Measurements from ENCODE around the gene MBD2.
"Not testable (repeated sequence)": the region's sequence is repeated elsewhere in the genome, so short reads cannot be mapped to it uniquely, and the experiment has no call there.

The MBD2 gene, protein sequence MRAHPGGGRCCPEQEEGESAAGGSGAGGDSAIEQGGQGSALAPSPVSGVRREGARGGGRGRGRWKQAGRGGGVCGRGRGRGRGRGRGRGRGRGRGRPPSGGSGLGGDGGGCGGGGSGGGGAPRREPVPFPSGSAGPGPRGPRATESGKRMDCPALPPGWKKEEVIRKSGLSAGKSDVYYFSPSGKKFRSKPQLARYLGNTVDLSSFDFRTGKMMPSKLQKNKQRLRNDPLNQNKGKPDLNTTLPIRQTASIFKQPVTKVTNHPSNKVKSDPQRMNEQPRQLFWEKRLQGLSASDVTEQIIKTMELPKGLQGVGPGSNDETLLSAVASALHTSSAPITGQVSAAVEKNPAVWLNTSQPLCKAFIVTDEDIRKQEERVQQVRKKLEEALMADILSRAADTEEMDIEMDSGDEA

DNA sequence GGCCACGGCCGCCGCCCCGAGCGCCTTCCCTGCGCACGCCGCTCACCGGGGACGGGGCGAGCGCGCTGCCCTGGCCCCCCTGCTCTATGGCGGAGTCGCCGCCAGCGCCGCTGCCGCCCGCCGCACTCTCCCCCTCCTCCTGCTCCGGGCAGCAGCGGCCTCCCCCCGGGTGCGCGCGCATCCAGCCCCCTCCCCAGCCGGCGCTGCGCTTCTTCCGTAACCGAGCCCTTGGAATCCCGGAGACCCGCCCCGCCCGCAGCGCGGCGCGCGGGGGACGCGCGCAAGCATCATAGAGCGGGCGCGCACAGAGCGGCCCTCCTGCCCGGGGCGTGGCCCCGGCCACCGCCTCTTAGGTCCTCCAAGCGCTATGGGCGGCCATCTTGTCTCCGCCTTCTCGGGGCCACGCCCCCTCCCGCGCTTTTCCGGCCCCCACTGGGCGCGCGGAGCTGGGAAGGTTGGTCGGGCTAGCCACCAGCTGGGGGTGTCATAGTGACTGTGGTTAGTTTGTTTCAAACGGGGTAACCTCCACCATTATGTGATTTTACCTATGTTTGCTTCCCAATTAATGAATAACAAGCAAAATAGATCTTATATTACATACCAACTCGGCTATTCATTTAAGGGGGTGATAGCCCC, at the start of gene MBD2:
Gene MBD2, minus strand, starts transcription at position 291 of the 636 bp plus-strand sequence. Its CDS starts 110 bp downstream, at position 181.
- DNase-seq, result peak; percentile 90

DNA sequence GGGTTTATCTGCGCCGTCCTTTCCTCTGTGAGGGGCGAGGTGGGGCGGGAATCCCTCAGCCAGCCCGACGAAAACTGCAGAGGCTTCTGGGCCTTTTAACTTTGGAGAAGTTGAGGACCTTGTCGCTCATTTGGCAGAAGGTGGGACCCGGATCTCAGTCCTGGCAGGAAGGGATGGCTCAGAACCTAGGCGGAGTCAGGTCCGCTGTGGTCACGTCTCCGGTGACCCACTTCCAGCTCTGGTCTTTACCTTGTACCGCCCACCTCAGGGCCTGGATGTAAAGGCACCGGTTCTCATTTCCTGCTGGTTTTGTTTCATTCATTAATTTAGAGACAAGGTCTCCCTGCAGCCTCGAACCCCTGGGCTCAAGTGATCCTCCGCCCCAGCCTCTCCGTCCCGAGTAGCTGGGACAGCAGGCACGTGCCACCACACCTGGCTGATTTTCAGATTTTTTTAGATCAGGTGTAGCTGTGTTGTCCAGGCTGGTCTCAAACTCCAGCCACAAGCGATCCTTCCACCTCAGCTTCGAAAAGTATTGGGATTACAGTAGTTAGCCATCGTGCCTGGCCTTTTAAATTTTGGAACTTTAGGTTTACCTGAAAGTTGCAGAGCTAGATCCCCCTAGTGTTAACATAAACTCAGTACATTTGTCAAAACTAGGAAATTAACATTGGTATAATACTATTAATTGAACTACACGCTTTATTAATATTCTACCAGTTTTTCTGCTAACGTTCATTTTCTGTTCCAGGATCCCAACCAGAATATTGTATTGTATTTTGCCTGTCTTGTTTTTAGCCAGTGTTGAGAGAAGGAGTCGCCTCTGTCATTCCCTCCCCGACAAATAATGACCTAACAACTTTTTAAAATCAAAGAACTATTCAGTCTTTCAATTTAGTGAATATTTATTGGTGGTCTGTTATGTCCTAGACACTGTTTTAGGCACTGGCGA, 45.7 kb upstream of the MBD2 start:
- peak; percentile 68 for DNase-seq

DNA sequence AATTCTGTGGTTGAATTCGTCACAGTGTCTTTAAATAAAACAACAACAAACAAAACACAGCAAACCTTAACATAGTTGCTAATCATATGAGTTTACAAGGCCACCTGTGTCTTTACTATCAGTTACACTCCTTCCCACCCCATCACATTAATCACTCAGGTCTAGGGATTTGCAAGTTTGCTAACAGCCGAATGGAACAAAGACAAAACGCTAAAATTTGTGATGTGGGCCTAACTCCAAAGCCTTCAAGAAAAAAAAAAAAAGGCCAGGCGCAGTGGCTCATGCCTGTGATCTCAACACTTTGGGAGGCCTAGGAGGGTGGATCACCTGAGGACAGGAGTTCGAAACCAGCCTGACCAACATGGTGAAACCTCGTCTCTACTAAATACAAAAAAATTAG, 44.3 kb upstream of the MBD2 start:
- no peak for DNase-seq

DNA sequence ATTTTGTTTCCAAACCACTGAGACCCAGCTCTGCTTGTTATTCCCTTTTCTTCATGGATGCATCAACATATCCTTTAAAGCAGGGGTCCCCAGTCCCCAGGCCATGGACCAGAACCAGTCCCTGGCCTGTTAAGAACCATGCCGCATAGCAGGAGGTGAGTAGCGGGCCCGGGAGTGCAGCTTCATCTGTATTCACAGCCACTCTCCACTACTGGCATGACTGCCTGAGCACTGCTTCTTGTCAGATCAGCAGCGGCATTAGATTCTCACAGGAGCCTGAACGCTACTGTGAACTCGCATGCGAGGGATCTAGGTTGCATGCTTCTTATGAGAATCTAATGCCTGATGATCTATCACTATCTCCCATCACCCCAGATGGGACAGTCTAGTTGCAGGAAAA, 43.2 kb upstream of the MBD2 start:
- no peak for DNase-seq

DNA sequence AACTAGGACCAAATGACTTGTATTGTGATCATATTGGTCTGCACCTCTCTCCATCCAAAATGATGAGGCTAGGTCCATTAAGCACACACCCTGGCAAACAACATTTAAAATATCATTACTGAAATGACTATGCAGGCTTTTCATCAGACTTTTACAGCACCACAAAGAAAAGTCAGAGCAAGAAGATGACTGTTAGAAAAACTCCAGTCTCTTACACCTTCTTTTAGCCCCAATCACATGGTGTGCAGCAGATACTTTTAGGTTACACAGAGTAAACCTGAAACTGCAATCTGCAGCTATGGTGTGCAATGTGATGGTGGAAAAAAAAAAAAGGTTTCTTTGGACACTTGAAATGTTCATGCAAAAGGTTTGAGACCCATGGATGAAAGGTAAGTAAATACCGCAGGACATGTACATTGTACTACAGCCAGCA, 39.5 kb upstream of the MBD2 start:
- no peak for DNase-seq

DNA sequence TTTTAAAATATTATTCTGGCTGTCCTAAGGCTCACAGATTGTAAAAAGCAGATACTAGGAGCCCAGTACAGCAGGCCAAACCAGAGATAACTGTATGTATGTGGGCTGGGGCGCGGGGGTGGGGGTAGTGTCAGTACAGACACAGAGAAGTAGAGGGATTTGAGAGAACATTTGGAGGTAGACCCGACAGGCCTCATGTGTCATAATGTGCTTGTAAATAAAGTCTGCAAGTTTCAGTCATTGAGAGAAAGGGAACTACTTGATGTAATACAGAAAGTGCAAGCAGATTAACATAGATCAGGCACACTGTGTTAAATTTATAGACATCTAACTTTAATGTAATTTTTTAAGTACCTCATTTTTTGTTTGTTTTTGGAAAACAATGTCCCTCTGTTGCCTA, 37.4 kb upstream of the MBD2 start:
- DNase-seq, result no peak

DNA sequence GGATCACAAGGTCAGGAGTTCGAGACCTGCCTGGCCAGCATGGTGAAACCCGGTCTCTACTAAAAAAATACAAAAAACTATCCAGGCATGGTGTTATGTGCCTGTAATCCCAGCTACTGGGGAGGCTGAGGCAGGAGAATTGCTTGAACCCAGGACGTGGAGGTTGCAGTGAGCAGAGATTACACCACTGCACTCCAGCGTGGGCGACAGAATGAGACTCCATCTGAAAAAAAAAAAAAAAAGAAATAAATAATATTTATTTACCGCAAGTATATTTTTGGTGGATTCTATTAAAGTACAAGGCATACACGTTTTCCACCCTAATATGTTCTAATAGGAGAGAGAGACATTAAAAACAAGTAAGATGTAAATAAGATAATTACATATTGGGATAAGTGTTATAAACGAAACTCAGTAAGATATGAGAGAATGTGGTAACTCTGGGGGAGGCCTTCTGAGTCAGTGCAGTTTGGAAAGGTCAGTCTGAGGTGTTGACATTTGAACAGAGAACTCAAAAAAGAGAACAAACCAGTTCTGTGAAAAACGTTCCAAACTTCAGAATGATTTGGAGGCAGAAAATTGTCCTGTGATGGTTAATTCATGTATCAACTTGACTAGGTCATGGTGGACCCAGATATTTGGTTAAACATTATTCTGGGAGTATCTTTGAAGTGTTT, 36.1 kb upstream of the MBD2 start:
- no peak for DNase-seq

DNA sequence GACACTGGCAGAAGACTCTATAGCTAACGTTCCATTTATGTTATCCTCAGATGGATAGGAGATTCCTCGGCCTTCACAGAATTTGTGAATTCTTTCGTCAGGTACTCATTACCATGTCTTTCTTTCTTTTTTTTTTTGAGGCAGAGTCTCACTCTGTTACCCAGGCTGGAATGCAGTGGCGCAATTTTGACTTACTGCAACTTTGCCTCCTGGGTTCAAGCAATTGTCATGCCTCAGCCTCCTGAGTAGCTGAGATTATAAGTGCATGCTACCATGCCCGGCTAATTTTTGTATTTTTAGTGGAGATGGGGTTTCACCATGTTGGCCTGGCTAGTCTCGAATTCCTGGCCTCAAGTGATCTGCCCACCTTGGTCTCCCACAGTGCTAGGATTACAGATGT, 33.3 kb upstream of the MBD2 start:
- DNase-seq, result not testable (repeated sequence)

DNA sequence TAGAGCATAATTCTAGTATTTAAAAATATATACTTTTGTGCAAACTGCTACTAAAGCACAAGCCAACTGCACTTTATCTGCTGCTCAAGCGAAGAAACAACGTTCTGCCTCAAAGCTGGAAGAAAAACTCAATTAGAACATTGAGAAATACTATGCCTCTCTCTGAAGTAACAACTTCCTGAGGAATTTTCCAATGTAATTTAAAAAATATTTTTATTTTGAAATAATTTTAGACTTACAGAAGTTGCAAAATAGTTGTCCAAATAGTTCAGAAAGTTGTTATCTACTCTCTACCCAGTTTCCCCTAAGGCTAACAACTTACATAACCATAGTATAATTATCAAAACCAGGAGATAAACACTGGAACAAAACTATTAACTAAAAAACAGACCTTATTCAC, 32.5 kb upstream of the MBD2 start:
- no peak for DNase-seq

DNA sequence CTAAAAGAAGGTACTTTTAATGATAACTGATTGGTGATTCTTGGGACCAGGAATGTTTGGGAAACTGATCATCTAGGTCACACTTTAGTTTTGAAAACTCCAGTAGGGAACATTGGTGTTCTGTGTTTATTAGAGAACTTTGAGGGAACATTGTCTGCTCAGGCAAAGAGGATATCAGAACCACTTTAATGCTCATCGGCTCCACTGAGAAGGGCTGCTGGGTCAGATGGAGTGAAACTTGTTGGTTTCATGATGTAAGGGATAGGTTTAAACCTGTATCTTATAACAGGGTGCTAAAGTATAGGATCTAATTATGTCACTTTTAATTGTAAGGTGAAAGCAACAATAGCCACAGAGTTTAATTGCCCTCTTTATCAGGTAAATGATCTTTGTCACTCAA, 30.7 kb upstream of the MBD2 start:
- DNase-seq, result peak; percentile 16

DNA sequence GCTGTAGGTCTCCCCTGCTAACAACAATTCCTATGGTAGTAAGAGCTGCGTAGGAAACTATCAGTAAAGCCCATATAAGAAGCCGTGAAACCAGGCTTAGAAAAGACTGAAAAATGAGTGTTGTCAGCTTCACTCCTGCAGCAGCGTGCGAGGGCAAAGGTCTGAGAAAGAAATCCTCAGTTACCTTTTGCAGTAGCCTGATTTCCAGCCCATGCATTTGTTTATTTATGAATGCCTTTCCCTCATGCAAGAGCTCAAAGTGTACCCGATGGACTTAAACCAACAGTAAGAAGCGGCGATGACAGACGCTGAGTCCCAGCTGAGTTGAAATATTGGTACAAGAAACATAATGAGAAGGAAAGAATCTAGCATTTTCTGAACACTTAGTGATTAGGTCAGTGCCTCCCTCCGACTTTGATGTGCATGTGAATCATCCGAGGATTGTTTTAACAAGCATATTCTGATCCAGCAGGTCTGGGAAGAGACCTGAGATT, 29.8 kb upstream of the MBD2 start:
- DNase-seq, result peak; percentile 7

DNA sequence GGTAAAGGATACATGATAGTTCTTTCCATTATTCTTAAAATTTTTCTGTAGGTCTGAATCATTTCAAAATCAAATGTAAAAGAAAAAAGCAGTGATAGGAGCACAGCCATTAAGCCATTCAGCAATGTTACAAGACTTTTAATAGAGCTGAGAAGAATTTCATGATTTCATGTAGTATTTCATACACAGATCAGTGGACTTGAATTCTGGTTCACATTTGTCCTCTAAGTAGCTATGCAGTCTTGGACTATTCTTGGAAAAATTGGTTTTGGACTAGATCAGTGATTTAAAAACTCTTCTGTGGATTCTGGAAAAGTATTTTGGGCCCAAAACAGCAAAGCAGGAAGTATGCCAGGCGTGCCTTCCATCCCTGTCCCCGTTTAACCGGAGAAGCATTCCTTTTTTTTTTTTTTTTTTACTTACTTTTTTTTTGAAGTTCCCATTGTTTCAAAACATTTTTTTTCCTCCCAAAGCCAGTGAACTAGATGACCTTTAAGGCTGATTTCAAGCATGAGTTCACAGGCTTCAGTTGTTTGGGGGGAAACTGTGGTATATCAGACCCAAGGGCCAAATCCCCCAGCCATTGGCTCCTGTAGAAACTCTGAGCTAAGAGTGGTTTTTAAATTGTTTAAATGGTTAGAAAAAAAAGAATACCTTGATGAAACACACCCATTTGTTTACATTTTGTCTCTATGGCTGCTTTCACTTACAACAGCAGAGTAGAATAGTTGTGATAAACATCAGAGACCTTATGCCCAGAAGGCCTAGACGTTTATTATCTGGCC, 27.3 kb upstream of the MBD2 start:
- no peak for DNase-seq

DNA sequence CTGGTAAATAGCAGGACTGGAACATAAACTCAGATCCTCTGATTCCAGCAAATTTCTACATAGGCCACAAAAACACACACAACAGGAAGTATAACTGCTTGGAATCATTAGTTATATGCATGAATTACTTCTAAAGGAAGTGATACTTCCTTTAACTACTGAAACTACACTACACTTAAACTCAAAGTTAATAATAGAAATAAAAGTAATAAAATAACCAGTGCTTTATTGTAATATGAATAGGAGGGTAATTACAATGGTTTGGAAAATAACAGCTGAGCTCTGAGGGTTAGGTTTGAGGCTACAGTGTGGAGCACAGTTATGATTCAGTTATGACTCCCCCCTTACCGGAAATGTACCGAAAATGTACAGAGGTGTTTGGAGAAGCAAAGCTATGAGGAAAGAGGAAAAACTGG, 26.4 kb upstream of the MBD2 start:
- DNase-seq, result no peak

DNA sequence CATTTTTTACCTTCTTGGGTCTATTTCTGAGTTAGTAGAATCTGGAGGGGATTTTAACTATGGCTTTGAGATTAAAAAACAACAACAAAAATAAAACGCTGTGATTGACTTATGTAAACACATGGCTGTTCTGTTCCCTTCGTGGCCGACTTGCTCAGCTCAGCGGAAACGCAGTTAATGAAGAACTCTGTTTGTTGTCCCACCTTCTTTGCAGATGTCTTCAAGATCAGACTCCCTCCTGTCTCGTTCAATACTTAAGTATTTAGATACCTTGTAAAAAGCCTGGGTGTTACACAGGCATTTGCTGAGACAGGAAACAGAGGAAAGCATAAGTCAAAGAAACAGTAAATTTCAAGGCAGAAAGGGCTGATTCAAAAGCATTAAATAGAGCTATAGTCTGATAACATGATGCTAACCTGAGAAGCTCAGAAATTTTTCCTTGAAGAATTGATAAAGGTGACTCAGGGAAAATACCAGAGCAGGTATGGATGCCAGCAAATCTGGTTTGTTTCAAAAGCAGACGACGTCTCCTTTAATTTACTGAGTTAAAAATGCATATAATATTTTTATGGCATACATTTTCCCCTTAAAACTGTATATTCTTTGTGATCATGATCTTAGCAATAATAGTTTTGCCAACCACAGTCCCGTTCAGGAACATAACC, 23.2 kb upstream of the MBD2 start:
- DNase-seq, result no peak

DNA sequence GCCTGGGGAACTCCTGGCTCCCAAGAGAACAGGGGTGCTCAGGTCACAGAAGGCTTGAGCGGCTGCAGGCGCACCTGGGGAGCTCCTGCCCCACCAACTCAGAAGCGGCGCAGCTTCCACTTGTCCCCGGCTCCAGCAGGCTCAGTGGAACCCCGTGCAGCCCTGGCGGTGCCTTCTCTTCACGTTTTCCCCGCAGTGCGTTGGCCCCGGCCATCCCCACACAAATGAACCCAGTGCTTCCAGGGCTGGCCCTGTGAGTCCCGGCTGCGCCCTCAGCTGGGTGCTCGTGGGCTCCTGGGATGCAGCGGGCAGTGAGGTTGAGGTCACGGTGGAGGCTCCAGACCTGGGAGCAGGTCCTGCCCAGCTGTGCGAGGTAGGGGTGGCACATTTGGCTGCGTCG, 17.9 kb upstream of the MBD2 start:
- no peak for DNase-seq

DNA sequence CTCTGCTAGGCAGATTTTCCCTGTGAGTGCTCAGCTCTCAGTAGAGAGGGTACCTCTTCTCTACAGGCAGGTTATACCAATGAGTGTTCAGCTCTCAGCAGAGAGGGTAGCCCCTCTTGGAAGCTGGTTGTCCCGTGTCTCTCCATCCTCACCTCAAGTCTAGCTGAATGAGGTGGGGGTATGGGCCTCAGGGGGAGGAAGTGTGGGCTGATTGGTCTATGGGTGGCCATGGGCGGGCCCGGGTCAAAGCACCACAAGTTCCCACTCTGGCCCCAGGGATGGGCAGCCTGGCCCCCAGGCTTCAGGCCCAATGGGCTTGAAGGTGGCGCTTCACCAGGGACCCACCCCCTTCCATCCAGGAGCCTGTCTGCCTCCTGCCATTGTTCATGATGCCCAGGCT, 17.0 kb upstream of the MBD2 start:
- no peak for DNase-seq

DNA sequence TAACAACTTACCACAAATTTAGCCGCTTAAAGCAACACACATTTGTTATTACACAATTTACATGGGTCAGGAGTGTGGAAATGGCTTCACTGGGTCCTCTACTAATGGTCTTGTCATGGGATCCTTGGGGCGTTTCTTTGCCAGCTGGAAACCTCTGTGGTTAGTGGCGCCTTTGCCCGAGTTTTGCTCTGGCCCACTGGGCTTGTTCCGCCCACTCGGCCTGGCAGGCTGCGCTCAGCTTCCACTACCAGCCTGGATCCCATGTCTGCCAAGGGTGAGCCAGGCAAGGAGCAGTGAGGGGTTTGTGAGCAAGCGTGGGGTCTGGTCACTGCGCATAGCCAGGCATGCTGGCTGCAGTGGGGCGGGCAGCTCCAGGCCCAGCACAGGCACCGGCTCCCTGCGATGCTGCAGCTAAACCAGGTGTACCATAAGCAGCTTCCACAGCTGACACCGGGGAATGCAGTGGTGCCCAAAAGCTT, 16.2 kb upstream of the MBD2 start:
- no peak for DNase-seq

DNA sequence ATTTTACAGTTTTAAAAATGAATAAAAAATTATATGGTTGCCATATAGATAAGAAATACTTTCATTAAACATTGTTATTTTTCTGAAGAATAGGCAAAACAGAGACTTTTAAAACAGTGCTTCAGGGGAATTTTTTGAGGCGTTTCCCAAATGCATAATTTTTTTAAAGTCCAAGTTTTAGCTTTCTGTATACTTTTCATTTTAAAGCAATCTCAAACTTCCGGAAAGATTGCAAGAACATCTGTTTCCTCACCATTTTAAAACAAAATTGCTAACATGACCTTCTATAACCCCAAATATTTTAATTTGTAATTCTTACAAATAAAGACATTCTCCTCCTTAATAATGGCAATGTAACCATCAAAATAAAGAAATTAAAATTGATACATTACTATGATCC, 15.1 kb upstream of the MBD2 start:
- no peak for DNase-seq

DNA sequence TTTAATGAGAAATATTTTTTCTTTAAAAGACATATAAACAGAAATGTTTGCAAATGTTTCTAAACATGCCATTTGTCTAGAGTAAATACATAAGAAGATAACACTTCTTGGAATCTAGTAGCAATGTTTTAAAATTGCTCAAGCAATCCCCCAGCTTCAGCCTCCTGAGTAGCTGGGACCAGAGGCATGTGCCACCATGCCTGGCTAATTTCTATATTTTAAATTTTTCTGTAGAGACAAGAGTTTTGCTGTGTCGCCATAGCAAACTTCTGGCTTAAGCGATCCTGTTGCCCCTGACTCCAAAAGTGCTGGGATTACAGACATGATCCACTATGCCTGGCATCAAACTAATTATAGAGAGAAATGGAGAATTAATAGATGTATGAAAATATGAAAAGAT, 14.6 kb upstream of the MBD2 start:
- DNase-seq, result no peak

DNA sequence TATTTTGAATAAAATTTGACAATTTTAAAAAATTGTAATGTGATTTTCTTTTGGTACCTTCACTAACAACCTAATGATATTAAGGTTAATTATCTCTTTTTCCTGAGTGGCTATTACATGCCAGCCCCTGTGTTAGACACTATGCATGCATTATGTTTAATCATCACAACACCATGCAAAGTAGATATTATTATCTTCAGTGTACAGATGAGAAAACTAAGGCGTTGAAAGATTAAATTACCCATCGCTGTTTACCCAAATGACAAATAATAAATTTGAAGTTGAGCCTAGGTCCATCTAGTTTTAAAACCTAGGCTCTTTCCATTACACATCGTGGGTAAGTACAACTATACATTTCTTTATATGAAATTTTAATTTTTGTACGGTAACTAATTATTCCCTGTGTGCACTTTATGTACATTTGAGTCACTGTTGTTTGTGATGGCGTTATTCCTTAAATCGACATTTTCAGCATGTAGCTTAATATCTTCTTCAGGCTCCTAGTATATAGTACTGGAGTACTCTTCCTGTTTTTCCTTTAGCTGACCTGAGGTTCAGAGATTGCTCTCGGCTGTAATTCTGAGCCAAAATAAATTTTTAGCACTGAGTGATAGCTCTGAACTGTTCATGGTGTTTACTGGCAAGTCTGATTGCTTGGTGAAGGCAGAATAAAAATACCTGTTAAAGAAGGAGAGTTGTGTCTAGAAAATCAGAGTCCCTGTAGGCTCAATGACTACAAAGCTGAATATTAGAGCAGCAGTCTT, 13.9 kb upstream of the MBD2 start:
- DNase-seq, result no peak

Measured in NCI-H510A treated with DMSO at 0.1 percent for 48 hours (cell line).